IPS DF 4.7 (cell line): ENCODE data around the gene ABRAXAS1.
"Not testable (repeated sequence)": the region's sequence is repeated elsewhere in the genome, so short reads cannot be mapped to it uniquely, and the experiment has no call there.

Experiments used
- DNase-seq: peaks from one replicate; pipeline ENCODE4 v3.0.0-alpha.2; 2013; ENCODE audit warnings: low spot score; ENCODE audit errors: extremely low read depth

ABRAXAS1 gene

DNA sequence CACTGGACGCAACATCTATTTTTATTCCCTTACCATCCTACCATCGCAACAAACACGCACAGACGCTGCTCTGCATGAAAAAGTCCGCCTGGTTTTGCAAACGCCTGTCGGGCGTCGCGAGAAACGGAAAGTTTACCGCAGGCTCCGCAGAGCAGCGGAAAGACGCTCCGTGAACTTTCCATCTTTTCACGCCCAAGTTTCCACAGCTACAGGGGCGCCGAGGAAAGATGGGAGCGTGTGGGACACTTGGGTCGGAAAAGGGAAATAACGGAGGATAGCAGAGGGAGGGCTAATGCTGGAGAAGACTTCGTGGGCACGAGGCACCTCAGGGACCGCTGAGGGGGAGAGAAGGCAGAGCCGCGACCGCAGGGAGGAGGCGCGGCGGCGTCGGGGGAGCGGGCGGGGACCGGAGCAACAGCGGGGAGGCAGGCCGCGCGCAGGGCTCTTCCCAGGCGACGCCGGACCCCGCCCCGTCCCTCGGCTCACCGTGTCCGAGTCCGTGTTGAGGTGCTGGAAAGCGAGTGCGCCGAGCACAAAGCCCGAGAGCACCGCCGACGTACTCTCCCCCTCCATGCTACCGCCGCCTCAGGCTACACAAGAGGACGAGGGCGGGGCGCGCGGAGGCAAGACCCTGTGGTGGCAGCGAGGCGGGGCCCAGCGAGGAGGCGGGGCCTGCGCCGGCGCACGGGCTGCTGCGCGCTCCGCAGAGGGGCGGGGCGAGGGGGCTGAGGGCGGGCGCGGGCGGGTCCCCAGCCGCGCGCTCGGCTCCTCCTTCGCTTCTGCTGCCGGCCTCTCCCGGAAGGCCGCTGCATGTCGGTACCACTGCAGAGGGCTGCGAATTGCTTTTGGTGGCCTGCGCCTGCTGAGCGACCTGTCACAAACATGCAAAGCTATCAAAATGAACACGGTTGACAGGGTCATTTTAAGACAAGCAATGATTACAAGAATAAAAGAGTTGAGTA is at the start of gene ABRAXAS1:
Gene ABRAXAS1 (minus strand): TSS at position 601 of the 962 bp plus-strand sequence. CDS start 28 bp downstream, at position 573.
- no peak for DNase-seq

- no peak for DNase-seq
These were observed 42.8 kb upstream of the ABRAXAS1 start for GRCh38 chr4:83527671-83528070.

DNA sequence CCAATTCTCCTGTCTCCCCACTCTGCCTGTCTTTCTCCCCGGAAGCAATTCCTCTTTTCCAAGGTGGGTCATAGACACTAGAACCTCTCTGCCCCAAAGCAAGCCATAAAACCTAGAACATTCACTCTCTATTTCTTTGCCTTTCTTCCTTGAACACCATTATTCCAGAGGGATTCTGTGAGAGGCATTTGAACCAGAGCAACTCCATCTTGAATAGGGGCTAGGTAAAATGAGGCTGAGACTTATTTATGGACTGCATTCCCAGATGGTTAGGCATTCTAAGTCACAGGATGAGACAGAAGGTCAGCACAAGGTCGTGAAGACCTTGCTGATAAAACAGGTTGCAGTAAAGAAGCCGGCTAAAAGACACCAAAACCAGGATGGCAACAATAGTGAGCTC is 37.3 kb upstream of the ABRAXAS1 start:
- no peak for DNase-seq

- DNase-seq: no peak
These were observed 31.3 kb upstream of the ABRAXAS1 start for GRCh38 chr4:83516042-83516772.

- no peak for DNase-seq
These were observed 25.5 kb upstream of the ABRAXAS1 start for GRCh38 chr4:83510442-83510841.

GRCh38 chr4:83509156-83509585 is 24.3 kb upstream of the ABRAXAS1 start:
- DNase-seq: not testable (repeated sequence)

DNA sequence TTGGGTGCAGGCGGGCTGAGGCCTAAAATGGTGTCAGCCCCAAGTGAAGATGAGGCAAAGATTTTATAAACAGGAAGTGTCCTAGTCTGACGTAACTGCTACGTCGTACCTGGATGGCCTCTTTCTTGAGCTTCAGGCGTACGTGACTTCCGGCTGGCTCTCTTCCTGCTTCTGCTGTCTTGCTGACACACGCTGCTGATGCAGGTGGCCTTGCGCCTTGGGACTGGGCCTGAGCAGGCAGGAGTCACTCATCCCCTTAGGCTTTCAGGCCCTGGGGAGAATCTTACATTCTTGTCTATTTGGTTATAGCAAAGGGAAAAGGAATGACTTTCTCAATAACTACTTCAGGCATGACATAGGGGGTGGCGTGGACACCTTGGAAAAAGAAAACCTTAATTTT is 20.1 kb upstream of the ABRAXAS1 start:
- no peak for DNase-seq

DNA sequence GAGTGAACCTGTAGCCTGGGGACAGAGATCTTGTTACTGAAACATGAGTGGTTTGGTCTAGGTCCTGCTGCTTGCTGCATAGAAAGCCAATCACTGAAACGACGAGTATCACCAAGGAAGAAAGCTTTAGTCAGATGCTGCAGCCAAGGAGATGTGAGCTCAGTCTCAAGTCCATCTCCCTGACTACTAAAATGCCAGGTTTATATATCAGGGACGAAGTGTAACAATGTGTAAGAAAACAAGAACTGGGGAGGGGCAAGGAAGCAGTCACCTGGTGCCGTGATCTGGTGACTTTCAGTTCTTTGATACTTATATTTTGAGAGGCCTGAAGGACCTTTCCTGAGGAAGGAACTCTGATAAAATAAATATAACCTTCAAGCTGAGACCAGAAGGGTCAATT is 19.6 kb upstream of the ABRAXAS1 start:
- no peak for DNase-seq

GRCh38 chr4:83503974-83504373 is 19.1 kb upstream of the ABRAXAS1 start:
- no peak for DNase-seq

- DNase-seq: not testable (repeated sequence)
These were observed 16.8 kb upstream of the ABRAXAS1 start for GRCh38 chr4:83501671-83502070.

- no peak for DNase-seq
These were observed 13.3 kb upstream of the ABRAXAS1 start for GRCh38 chr4:83498187-83498586.

GRCh38 chr4:83496085-83496917 is 11.4 kb upstream of the ABRAXAS1 start:
- not testable (repeated sequence) for DNase-seq

GRCh38 chr4:83490876-83491450 is 6.1 kb upstream of the ABRAXAS1 start:
- no peak for DNase-seq

DNA sequence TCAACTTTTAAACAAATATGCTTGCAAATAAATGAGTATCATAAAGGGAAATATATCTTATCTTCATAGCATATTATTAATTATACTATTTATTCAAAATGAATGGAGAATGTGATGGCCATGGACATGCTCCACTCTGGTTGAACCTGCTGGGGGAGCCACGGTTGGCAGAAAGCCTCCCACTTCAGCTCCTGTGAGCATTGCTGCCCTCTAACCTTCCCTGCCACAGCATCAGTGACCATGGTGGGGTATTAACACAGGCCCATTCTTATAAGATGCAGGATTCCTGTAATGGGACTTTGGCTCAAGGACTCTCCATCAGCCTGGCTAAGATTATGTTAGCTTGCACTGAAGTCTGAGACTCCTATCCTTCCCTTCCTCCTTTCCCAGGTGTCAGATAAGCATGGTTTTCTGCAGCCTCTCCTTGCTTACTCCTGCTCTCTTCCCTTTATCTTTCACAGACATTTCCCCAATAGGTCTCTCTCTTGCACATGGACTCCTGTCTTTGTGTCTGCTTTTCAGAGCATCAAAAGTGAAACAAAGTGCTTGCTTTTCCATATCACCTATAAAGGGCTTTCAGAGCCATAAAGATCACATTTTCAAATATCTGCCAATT is 4.9 kb upstream of the ABRAXAS1 start:
- DNase-seq: no peak

- no peak for DNase-seq
These were observed 1.7 kb upstream of the ABRAXAS1 start for GRCh38 chr4:83486457-83487129.

- DNase-seq: no peak
These were observed 10.9 kb downstream of the ABRAXAS1 start for GRCh38 chr4:83473966-83474365.

DNA sequence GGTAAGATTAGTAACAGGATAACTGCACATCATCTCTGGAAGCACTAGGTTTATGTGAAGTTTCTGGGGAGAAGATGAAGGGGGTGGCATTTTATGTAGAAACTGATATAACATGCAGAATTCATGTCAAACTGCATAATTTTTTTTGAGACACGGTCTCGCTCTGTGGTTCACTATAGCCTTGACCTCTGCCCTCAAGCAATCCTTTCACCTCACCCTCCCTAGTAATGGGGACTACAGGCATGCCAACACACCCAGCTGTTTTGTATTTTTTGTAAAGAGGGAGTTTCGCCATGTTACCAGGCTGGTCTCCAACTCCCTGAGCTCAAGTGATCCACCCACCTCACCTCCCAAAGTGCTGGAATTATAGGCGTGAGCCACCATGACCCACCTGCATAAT is 11.5 kb downstream of the ABRAXAS1 start:
- DNase-seq: no peak

- no peak for DNase-seq
These were observed 28.8 kb downstream of the ABRAXAS1 start for GRCh38 chr4:83456184-83456501.

DNA sequence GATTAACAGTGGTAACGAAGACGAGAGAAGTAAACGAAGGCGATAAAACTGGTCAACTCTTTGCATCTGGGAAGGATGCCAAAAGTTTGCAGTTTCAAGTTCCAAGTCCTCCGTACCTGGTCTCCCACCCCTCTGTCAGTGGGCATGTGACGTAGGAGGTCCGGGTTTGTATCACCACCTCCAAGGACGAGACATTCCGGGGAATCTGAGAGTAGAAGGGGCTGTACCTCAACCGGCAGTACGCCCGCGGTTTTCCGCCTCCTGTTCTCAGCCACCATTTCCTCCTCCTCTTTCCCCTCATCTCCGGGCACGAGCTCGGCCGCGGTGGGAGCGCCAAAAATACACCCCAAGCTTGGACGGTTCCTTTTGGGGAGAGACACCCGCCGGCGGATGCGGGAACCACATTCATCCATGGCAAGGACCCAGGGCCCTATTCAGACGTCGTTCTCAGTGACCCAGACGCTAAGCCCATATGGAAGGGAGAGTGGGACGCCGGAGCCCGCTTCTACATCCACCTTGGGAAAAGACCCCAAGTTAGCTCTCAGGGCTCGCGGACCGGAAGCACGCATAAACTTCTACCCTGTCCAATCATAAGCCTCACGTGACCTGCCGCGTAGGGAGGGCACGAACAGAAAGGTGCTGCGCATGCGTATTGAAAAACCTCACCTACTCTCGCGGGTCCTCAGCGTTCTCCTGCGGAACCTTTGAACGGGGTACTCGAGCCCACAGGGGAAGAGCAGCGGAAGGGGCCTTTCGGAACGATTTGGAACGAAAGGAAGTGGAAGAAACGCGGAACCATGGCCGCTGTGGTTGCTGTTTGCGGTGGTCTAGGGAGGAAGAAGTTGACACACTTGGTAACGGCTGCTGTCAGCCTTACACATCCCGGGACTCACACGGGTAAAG is 29.4 kb downstream of the ABRAXAS1 start, which contains the start of the genes HELQ and MRPS18C:
Gene HELQ (minus strand): TSS at position 543 of the 903 bp plus-strand sequence. CDS start 130 bp downstream, at position 413.
Gene MRPS18C (plus strand): TSS at position 778 of the 903 bp plus-strand sequence. CDS start 20 bp downstream, at position 798.
- peak; percentile 97 for DNase-seq
